ENCODE measurements around the gene STX1A.
"Not testable (repeated sequence)": the region's sequence is repeated elsewhere in the genome, so short reads cannot be mapped to it uniquely, and the experiment has no call there.

STX1A gene

DNA sequence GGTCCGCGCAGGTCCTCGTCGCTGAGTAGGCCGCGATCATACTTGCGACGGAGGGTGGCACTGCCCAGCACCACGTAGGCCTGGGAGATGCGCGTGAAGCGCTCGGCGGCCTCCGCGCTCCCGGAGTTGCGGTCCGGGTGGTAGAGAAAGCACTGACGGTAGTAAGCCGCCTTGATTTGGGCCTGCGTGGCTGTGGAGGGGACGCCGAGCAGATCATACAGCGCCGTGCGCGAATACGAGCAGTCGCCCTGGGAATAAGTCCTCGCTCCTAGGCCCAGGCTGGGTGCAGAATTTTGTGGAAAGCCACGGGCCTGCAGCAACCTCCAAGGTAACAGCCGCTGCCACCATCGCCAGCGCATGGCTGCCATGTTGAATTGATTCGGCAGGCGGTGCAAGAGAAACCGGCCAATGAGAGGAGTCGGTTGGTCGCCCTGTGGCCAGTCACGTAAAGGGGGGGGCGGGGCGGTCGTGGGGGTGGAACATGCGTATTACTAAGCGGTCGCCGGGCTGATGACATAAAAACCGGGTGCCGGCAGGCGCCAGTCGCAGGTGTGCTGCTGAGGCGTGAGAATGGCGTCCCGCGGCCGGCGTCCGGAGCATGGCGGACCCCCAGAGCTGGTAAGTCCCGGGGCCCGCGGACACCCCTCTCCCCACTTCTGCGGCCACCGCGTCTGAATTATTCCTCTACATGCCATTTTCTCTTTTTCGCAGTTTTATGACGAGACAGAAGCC lies 36.2 kb downstream of the STX1A start, which contains the start of the genes BUD23 and DNAJC30:
Gene BUD23 (plus strand): TSS at position 542 of the 732 bp plus-strand sequence. CDS start 29 bp downstream, at position 571.
Gene DNAJC30 (minus strand): TSS at position 398 of the 732 bp plus-strand sequence. CDS start 30 bp downstream, at position 368.
- peak; percentile 74 to 84 for DNase-seq (ENCODE audit: low read depth in 2 of 2)

GRCh38 chr7:73682745-73683055 lies 36.8 kb downstream of the STX1A start:
- no peak for DNase-seq (ENCODE audit: low read depth in 2 of 2)

DNA sequence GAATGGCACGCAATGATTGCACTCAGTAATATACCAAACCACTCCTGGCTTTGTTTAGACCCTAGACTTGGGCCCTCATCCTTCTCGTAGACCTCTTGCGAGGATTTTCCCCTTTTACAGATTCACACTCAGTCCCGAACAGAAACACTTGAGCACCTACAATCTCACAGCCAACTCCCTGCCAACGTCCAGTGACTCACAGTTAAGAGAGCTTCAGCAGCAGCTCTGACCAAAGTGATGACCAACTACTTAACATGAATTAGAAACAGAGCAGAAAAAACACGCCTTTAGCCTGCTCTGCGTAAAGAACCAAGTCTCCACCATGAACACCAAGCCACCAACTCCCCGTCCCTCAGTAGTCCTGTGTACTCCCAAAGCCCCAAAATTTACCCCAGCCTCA lies 38.4 kb downstream of the STX1A start:
- no peak for DNase-seq (ENCODE audit: low read depth in 2 of 2)

DNA sequence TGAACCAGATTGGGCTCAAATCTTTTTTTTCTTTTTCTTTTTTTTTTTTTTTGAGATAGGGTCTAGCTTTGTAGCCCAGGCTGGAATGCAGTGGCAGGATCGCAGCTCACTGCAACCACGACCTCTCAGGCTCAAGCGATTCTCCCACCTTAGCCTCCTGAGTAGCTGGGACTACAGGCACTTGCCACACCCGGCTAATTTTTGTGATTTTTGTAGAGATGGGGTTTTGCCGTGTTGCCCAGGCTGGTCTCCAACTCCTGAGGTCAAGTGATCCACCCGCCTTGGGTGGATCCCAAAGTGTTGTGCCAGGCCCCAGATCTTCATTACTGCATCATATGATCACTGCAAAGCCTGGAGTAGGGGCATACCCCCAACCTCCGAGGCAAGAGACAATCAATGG lies 39.0 kb downstream of the STX1A start:
- DNase-seq (ENCODE audit: low read depth in 2 of 2) = no peak

GRCh38 chr7:73679709-73680108 lies 39.8 kb downstream of the STX1A start:
- DNase-seq (ENCODE audit: low read depth in 2 of 2) = no peak

DNA sequence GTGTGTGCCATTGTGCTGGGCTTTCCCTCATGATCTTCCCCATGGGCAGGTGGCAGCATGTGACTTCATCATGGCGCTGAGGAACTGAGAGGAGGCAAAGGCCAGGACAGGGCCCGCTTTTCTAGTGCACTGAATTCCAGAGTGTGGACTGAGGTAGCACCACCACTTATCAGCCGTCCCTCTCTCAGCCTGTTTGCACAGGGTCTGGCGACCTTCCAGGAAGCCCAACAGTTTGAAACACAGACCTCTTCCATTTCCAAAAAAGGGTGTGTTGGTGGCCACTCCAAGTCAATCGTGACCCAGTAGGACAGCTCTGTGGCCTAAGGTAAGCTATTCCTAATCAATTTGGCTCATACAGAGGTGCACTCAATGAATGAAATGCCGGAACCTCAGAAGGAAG lies 40.6 kb downstream of the STX1A start:
- DNase-seq (ENCODE audit: low read depth in 2 of 2) = no peak

GRCh38 chr7:73676062-73676461 lies 43.4 kb downstream of the STX1A start:
- DNase-seq (ENCODE audit: low read depth in 2 of 2) = not testable (repeated sequence)

DNA sequence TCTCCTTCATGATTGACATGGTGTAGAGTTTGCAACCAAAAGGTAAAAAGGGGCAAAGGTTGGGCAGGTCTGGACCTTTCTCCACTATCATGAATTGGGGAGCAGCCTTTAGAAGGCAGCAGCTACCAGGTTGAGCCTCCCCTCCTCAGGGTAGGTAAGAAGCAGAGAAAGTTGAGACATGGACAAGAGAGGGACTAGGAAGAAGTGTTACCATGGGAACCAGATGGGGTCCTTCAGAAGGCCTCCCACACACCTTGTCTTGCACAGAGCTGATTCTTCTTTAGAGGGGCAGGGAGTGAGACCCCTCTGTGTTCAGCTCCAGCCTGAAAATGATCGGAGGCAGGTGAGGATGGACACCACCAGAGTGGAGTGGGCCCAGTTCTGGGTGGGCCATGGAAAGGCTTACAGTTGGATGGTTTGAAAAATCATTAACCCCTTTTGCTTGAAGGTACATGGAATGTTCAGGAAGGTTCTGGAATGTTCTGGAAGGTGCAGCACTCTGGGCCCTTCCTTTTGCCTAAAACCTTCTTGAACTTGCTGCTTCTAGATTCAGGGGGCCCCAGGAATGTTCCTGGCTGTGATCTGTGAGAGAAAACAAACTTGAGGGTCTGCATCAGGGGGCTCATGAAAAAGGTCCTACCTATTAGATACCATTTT lies 44.9 kb downstream of the STX1A start:
- no peak for DNase-seq (ENCODE audit: low read depth in 2 of 2)

GRCh38 chr7:73671857-73672445 lies 47.5 kb downstream of the STX1A start:
- no peak for DNase-seq (ENCODE audit: low read depth in 2 of 2)

DNA sequence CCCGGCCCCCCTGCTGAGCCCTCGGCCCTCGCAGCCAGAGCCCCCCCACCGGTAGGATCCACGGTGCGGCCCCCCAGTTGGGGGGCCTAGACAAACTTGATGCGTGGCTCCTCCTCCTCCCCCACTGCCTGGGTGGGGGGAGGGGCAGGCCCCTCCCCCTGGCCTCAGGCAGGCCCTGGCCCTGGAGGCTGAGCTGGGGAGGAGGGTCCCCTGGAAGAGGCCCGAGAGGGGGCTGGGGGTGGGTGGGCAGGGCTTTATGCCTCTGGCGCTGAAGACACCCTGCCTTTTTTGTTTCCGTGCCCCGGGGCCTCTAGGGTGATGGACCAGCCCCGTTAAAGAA lies 48.2 kb downstream of the STX1A start:
- no peak for DNase-seq (ENCODE audit: low read depth in 2 of 2)

DNA sequence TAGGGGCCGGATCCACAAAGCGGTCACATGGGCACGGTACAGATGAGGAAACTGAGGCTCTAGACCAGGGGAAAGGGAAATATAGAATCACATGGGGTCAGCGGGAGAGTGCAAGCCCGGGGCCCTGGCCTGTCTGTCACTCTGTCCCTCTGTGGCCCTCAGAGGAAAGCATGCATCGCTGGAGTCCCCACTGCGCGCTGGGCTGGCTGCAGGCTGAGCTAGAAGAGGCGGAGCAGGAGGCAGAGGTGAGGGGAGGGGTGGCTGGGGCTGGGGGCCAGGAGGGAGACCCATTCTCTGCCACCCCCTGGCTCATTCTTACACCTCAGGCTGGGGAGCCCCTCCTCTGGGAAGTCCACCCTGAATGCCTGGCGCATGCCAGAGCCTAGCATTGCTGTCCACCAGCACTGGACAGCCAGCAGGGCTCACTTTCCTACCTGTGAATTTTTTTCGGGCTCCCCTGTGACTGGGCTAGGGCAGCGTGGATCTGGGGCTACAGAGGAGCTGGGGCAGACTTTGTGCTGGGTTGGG lies 49.5 kb downstream of the STX1A start:
- DNase-seq (ENCODE audit: low read depth in 2 of 2) = no peak

DNA sequence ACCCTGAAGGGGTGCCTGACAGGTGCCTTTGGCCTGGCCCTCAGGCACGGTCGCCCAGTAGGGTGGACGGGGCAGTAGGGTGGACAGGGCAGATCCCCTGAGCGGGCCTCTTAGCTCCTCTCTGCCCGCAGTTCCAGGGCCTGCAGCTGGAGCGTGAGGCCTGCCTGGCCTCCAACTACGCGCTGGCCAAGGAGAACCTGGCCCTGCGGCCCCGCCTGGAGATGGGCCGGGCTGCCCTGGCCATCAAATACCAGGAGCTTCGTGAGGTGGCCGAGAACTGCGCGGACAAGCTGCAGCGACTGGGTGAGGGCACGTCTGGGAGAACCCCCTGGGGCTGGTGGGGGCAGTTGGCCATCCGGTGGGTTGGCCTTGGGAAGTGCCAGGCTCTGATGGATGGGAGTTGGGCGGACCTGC lies 50.2 kb downstream of the STX1A start:
- no peak for DNase-seq (ENCODE audit: low read depth in 2 of 2)

GRCh38 chr7:73668886-73669230 lies 50.6 kb downstream of the STX1A start:
- DNase-seq (ENCODE audit: low read depth in 2 of 2) = no peak

DNA sequence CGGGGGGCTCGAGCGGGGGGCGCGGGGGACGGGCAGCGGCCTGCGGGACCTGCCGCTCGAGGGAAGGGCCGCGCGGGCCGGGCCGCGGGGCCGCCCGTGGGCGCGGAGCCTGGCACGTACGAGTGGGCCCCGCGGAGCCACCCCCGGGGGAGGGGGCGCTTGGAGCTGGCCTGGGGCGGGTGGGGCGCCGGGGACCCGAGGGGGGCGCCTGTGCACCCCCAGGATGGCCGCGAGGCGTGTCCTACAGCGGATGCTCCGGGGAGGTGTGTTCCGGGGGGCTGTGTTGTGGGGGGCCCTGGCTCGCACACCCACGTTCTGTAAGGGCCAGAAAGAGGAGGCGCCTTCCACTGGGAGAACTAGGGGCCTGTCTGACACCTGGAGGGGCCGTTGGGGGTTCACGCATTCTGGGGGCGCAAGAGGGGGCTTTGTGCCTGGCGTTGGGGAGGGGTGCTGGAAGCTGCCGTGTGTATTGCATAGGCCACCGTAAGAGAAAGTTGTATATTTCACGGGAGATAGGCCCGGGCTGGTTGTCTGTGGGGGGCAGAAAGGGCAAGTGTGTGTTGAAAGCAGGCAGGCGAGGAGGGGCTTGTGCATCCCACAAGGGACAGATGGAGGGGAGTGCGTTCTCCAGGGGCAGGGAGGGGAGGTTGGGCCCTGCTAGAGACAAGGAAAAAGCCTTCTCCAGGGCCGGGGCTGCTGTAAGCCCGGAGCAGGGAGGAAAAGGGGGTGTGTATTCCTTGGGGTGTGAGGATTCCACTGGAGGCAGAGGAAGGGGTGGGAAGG lies 51.2 kb downstream of the STX1A start:
- no peak for DNase-seq (ENCODE audit: low read depth in 2 of 2)

DNA sequence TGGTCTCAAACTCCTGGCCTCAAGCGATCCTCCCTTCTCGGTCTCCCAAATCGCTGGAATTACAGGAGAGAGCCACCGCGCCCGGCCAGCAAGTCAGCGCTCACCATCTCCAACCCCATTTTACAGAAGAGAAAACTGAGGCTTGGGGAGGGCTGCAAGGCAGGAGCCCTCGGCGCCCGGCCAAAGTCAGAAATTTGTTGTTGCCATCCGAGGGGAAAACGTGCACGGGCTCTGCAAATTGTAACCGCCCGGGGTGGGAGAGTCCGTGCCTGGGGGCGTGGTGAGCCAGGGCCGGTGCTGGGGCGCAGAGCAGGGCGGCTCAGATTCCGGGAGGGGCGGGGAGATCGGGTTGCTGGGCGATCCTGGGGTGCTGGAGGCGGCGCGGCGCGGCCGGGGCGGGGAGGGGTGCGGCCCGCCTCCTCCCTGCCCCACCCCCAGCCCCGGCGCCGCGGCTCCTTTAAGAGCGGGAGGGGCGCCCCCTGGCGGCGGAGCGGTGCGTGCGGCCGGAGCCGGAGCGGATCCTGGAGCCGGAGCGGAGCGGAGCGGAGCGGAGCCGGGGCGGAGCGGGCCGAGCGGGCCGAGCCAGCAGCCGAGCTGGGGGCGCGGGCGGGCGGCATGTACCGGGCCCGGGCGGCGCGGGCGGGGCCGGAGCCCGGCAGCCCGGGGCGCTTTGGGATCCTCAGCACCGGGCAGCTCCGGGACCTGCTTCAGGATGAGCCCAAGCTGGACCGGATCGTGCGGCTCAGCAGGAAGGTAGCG lies 51.9 kb downstream of the STX1A start, which contains the start of gene VPS37D:
Gene VPS37D (plus strand): TSS at position 488 of the 759 bp plus-strand sequence. CDS start 128 bp downstream, at position 616.
- DNase-seq (ENCODE audit: low read depth in 2 of 2) = peak; percentile 71 to 72

DNA sequence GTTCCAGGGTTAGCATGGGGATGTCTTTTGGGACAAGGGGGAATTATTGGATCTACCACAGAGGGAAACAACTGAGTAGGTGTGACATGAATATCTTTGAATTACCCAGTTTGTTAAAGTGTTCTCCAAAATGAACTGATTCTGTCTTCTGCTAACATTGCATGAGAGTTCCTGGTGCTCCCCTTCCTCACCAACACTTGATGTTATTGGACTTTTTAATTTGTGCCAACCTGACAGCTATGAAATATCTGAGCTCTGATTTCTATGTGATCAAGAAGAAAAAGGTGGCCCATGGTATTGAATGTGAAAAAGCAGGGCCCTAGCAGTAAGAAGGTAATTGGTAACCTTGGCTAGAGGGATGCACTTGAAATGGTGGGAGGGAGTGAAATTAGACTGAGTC lies 56.4 kb downstream of the STX1A start:
- DNase-seq (ENCODE audit: low read depth in 2 of 2) = no peak

- not testable (repeated sequence) for DNase-seq (ENCODE audit: low read depth in 2 of 2)
Measured at GRCh38 chr7:73660594-73660993, 58.9 kb downstream of the STX1A start.

GRCh38 chr7:73659983-73660382 lies 59.5 kb downstream of the STX1A start:
- DNase-seq (ENCODE audit: low read depth in 2 of 2) = no peak

- DNase-seq (ENCODE audit: low read depth in 2 of 2) = not testable (repeated sequence)
Measured at GRCh38 chr7:73655309-73655708, 64.2 kb downstream of the STX1A start.

DNA sequence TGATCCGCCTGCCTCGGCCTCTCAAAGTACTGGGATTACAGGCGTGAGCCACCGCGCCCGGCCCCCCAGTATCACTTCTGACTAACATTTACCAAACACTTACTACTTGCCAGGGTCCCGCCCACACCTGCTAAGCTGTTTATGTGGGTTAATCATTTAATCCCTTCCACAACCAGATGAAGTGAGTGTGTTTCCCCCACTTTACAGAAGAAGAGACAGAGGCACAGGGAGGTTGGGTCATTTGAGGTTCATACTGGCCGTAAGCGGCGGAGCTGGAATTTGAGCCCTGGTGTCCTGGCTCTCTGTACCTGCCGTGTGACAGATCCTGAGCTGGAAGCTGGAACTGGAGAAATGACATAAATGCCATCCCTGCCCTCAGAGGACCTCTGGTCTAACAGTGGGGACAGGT lies 66.9 kb downstream of the STX1A start:
- no peak for DNase-seq (ENCODE audit: low read depth in 2 of 2)

GRCh38 chr7:73650524-73650923 lies 68.9 kb downstream of the STX1A start:
- no peak for DNase-seq (ENCODE audit: low read depth in 2 of 2)

Measured in fibroblast of skin of left biceps (primary cell).